AG09309 (cell line): ENCODE measurements around the gene RALGAPB.
"Not testable (repeated sequence)": the region's sequence is repeated elsewhere in the genome, so short reads cannot be mapped to it uniquely, and the experiment has no call there.

ENCODE experiments used
- DNase-seq: peaks from one replicate; pipeline ENCODE4 v3.0.0-alpha.2; 2010; ENCODE audit warnings: low read depth
- H3K4me3 ChIP-seq: 2 replicates; pipeline ENCODE4 v1.5.1; 2011; ENCODE audit warnings: mild to moderate bottlenecking, low read depth, low read length, moderate library complexity; ENCODE audit not compliant: control insufficient read depth
- CTCF ChIP-seq: IDR thresholded peaks from 2 replicates; pipeline ENCODE4 v1.5.1; 2011; ENCODE audit warnings: mild to moderate bottlenecking, low read depth, low read length, inconsistent platforms; ENCODE audit not compliant: insufficient read depth, control insufficient read depth; ENCODE audit errors: missing control alignments

The RALGAPB gene

GRCh38 chr20:38497246-38497935 is 24.7 kb downstream of the RALGAPB start:
- DNase-seq = no peak
- TF ChIP-seq CTCF = no peak
- H3K4me3 ChIP-seq = no peak overlapping the region

GRCh38 chr20:38498909-38499308 is 26.3 kb downstream of the RALGAPB start:
- TF ChIP-seq CTCF = no peak
- DNase-seq = no peak
- H3K4me3 ChIP-seq = no peak overlapping the region

GRCh38 chr20:38499366-38499765 is 26.7 kb downstream of the RALGAPB start:
- H3K4me3 ChIP-seq = no peak overlapping the region
- no peak for TF ChIP-seq CTCF
- DNase-seq = no peak

- no peak for TF ChIP-seq CTCF
- no peak overlapping the region for H3K4me3 ChIP-seq
- DNase-seq = no peak
These were observed 29.3 kb downstream of the RALGAPB start for GRCh38 chr20:38501858-38502436.

- no peak for DNase-seq
- H3K4me3 ChIP-seq = no peak overlapping the region
- no peak for TF ChIP-seq CTCF
These were observed 31.9 kb downstream of the RALGAPB start for GRCh38 chr20:38504368-38505090.

- no peak for TF ChIP-seq CTCF
- DNase-seq = no peak
- H3K4me3 ChIP-seq = no peak overlapping the region
These were observed 32.4 kb downstream of the RALGAPB start for GRCh38 chr20:38505091-38505455.

- not testable (repeated sequence) for DNase-seq
These were observed 39.1 kb downstream of the RALGAPB start for GRCh38 chr20:38511726-38512125.

More at GRCh38 chr20:38511726-38512125, 39.1 kb downstream of the RALGAPB start:
- H3K4me3 ChIP-seq = not testable (repeated sequence)
